Stomach smooth muscle (tissue), 2 donors: ENCODE measurements around the gene FBXL7.

Experiments used
- H3K27ac ChIP-seq: one replicate; pipeline ENCODE4 v1.7.0; 2013; ENCODE audit warnings: mild to moderate bottlenecking, low read length, inconsistent platforms
- H3K27me3 ChIP-seq, 2 donors: one replicate each; pipeline ENCODE4 v1.7.0; 2013; ENCODE audit warnings: low read length in 2 of 2; ENCODE audit not compliant: insufficient read depth in 2 of 2, control insufficient read depth in 1 of 2
- H3K36me3 ChIP-seq, 2 donors: one replicate each; pipeline ENCODE4 v1.7.0; 2013; ENCODE audit warnings: low read length in 2 of 2; ENCODE audit not compliant: control insufficient read depth in 2 of 2, insufficient read depth in 2 of 2
- H3K4me1 ChIP-seq: one replicate; pipeline ENCODE4 v1.7.0; 2013; ENCODE audit warnings: low read length; ENCODE audit not compliant: control insufficient read depth, insufficient read depth
- H3K4me3 ChIP-seq, 2 donors: one replicate each; pipeline ENCODE4 v1.7.0; 2013; ENCODE audit warnings: low read length in 2 of 2
- H3K9ac ChIP-seq, 2 donors: one replicate each; pipeline ENCODE4 v1.7.0; 2013; ENCODE audit warnings: low read length in 2 of 2, mild to moderate bottlenecking in 1 of 2
- H3K9me3 ChIP-seq, 2 donors: one replicate each; pipeline ENCODE4 v1.7.0; 2013; ENCODE audit warnings: low read length in 2 of 2; ENCODE audit not compliant: control insufficient read depth in 2 of 2
- donor health status: healthy.
- donor health status: Pancreatic carcinoma.

Gene FBXL7

GRCh38 chr5:15948190-15948589 lies 448.2 kb downstream of the FBXL7 start:
- Histone ChIP-seq H3K27me3 (no peaks in the 10 kb centered on the region), H3K9me3 (no peaks in the 10 kb centered on the region), H3K9ac (no peak overlapping the region), H3K4me1 (no peaks in the 10 kb centered on the region), H3K27ac (no peak overlapping the region), H3K36me3 (peaks cover 3 to 4% of the 10 kb centered on the region in 2 donors), H3K4me3 (no peak overlapping the region)

- Histone ChIP-seq H3K27me3 (no peaks in the 10 kb centered on the region), H3K4me3 (no peak overlapping the region), H3K9ac (no peak overlapping the region), H3K27ac (no peak overlapping the region), H3K36me3 (peaks cover 3% of the 10 kb centered on the region in 2 donors), H3K4me1 (no peaks in the 10 kb centered on the region), H3K9me3 (no peaks in the 10 kb centered on the region)
Observed at GRCh38 chr5:15951126-15951525, 451.1 kb downstream of the FBXL7 start.

GRCh38 chr5:15951550-15951949 lies 451.6 kb downstream of the FBXL7 start:
- Histone ChIP-seq H3K4me3 (no peak overlapping the region), H3K4me1 (no peaks in the 10 kb centered on the region), H3K9me3 (no peaks in the 10 kb centered on the region), H3K36me3 (peaks cover 3% of the 10 kb centered on the region in 2 donors), H3K9ac (no peak overlapping the region), H3K27ac (no peak overlapping the region), H3K27me3 (no peaks in the 10 kb centered on the region)

- no peak overlapping the region for H3K27ac ChIP-seq
- no peak overlapping the region for H3K9ac ChIP-seq
- H3K27me3 ChIP-seq, result no peaks in the 10 kb centered on the region
- no peaks in the 10 kb centered on the region for H3K36me3 ChIP-seq
- H3K4me3 ChIP-seq, result no peak overlapping the region
- H3K4me1 ChIP-seq, result no peaks in the 10 kb centered on the region
- no peaks in the 10 kb centered on the region for H3K9me3 ChIP-seq
Observed at GRCh38 chr5:15956622-15957021, 456.6 kb downstream of the FBXL7 start.

- H3K4me1 ChIP-seq, result no peaks in the 10 kb centered on the region
- H3K4me3 ChIP-seq, result no peak overlapping the region
- H3K9me3 ChIP-seq, result no peaks in the 10 kb centered on the region
- H3K27me3 ChIP-seq, result no peaks in the 10 kb centered on the region
- H3K27ac ChIP-seq, result no peak overlapping the region
- H3K9ac ChIP-seq, result no peak overlapping the region
- H3K36me3 ChIP-seq, result no peaks in the 10 kb centered on the region
Observed at GRCh38 chr5:15957124-15957523, 457.1 kb downstream of the FBXL7 start.

- Histone ChIP-seq H3K9me3 (no peaks in the 10 kb centered on the region), H3K4me3 (no peak overlapping the region), H3K36me3 (no peaks in the 10 kb centered on the region), H3K4me1 (no peaks in the 10 kb centered on the region), H3K9ac (no peak overlapping the region), H3K27me3 (no peaks in the 10 kb centered on the region), H3K27ac (no peak overlapping the region)
Observed at GRCh38 chr5:15959370-15960164, 459.6 kb downstream of the FBXL7 start.

GRCh38 chr5:15966066-15966640 lies 466.2 kb downstream of the FBXL7 start:
- no peak overlapping the region for H3K4me3 ChIP-seq
- H3K36me3 ChIP-seq, result no peaks in the 10 kb centered on the region

GRCh38 chr5:15966651-15967050 lies 466.7 kb downstream of the FBXL7 start:
- no peaks in the 10 kb centered on the region for H3K27me3 ChIP-seq
- H3K4me1 ChIP-seq, result no peaks in the 10 kb centered on the region
- H3K36me3 ChIP-seq, result no peaks in the 10 kb centered on the region
- H3K27ac ChIP-seq, result no peak overlapping the region
- no peak overlapping the region for H3K4me3 ChIP-seq
- no peaks in the 10 kb centered on the region for H3K9me3 ChIP-seq
- H3K9ac ChIP-seq, result no peak overlapping the region

More at GRCh38 chr5:15966066-15966640, 466.2 kb downstream of the FBXL7 start:
- Histone ChIP-seq H3K27me3 (no peaks in the 10 kb centered on the region), H3K9ac (no peak overlapping the region), H3K9me3 (no peaks in the 10 kb centered on the region), H3K27ac (no peak overlapping the region), H3K4me1 (no peaks in the 10 kb centered on the region)

- no peak overlapping the region for H3K4me3 ChIP-seq
- H3K9ac ChIP-seq, result no peak overlapping the region
- no peaks in the 10 kb centered on the region for H3K27me3 ChIP-seq
- H3K4me1 ChIP-seq, result no peaks in the 10 kb centered on the region
- H3K9me3 ChIP-seq, result no peaks in the 10 kb centered on the region
- H3K36me3 ChIP-seq, result no peaks in the 10 kb centered on the region
- no peak overlapping the region for H3K27ac ChIP-seq
Observed at GRCh38 chr5:15968993-15969392, 469.0 kb downstream of the FBXL7 start.

- Histone ChIP-seq H3K27me3 (no peaks in the 10 kb centered on the region), H3K27ac (no peak overlapping the region), H3K9ac (no peak overlapping the region), H3K4me3 (no peak overlapping the region), H3K36me3 (no peaks in the 10 kb centered on the region), H3K9me3 (no peaks in the 10 kb centered on the region), H3K4me1 (no peaks in the 10 kb centered on the region)
Observed at GRCh38 chr5:15977851-15978250, 477.9 kb downstream of the FBXL7 start.

GRCh38 chr5:15980835-15981234 lies 480.9 kb downstream of the FBXL7 start:
- Histone ChIP-seq H3K9me3 (no peaks in the 10 kb centered on the region), H3K9ac (no peak overlapping the region), H3K27me3 (no peaks in the 10 kb centered on the region), H3K27ac (no peak overlapping the region), H3K4me1 (no peaks in the 10 kb centered on the region), H3K4me3 (no peak overlapping the region), H3K36me3 (no peaks in the 10 kb centered on the region)
